Cardiac muscle cell (in vitro differentiated cells and primary cell): Measurements from ENCODE around the gene PARP16. TPM values are rescaled to one million over a fixed set of nuclear protein-coding genes. Genes with fewer than 3 reads are reported as not detected.

ENCODE experiments used
- DNase-seq, 2 donors: peaks; one replicate each; pipeline versions ENCODE4 v3.0.0 to v3.0.0-alpha.2; 2010 to 2017; ENCODE audit warnings: low read depth in 1 of 2, low spot score in 1 of 2
- H3K27ac ChIP-seq: fragments of 200-600 bp; sonication (generic); 2 replicates; pipeline ENCODE4 v1.5.1; 2016
- H3K27me3 ChIP-seq: fragments of 200-600 bp; sonication (generic); 2 replicates; pipeline ENCODE4 v1.6.0; 2016; ENCODE audit warnings: control low read depth
- H3K36me3 ChIP-seq: fragments of 200-600 bp; sonication (generic); 2 replicates; pipeline ENCODE4 v1.5.1; 2016; ENCODE audit warnings: control low read depth
- H3K4me1 ChIP-seq: fragments of 200-600 bp; sonication (generic); 2 replicates; pipeline ENCODE4 v1.8.1; 2017; ENCODE audit warnings: low read depth, mild to moderate bottlenecking, mixed run types
- H3K4me3 ChIP-seq: fragments of 200-600 bp; sonication (generic); 2 replicates; pipeline ENCODE4 v1.5.1; 2016; ENCODE audit warnings: mild to moderate bottlenecking
- H3K9me3 ChIP-seq: fragments of 200-600 bp; sonication (generic); 2 replicates; pipeline ENCODE4 v1.5.1; 2017; ENCODE audit warnings: low read depth, mild to moderate bottlenecking, control low read depth
- CTCF ChIP-seq: IDR thresholded peaks from 2 replicates; pipeline ENCODE4 v1.5.1; 2012; ENCODE audit warnings: low read depth, mild to moderate bottlenecking, low read length
- polyA plus RNA-seq: library from polyadenylated mRNA; unstranded; fragments of >200 nt; fragmentation: Nextera tagmentation; extraction: Ambion mirVana; gene quantifications from 2 replicates; pipeline ENCODE4 v1.2.1, GENCODE V29; 2016
- total RNA-seq: library from RNA; depleted of rRNA; stranded (reverse); fragments of >200 nt; gene quantifications from 2 replicates; pipeline ENCODE4 v1.2.3, GENCODE V29; 2016

The PARP16 gene
- total and polyA plus RNA-seq, 2 experiments from 2014 or later = 14.2 to 16.9 TPM

GRCh38 chr15:65209701-65210643 lies 76.7 kb downstream of the PARP16 start:
- Histone ChIP-seq H3K27ac (no peak overlapping the region), H3K4me3 (no peak overlapping the region), H3K27me3 (no peaks in the 10 kb centered on the region), H3K9me3 (no peaks in the 10 kb centered on the region), H3K4me1 (peaks cover 23% of the 10 kb centered on the region), H3K36me3 (no peaks in the 10 kb centered on the region)
- DNase-seq = no peak
- no peak for TF ChIP-seq CTCF

- Histone ChIP-seq H3K27me3 (no peaks in the 10 kb centered on the region), H3K36me3 (no peaks in the 10 kb centered on the region), H3K9me3 (no peaks in the 10 kb centered on the region), H3K27ac (no peak overlapping the region), H3K4me3 (no peak overlapping the region), H3K4me1 (peaks cover 23% of the 10 kb centered on the region)
- no peak for TF ChIP-seq CTCF
- DNase-seq = no peak
These were observed 78.0 kb downstream of the PARP16 start for GRCh38 chr15:65208647-65209046.

Other genes starting within 250 kb of the PARP16 start
- gene SLC51B, start 241.5 kb downstream of the PARP16 start, total RNA-seq = not detected in 2 replicates
- not detected in 2 replicates for gene SLC51B, start 241.5 kb downstream of the PARP16 start, polyA plus RNA-seq
- gene RASL12, start 218.9 kb downstream of the PARP16 start, total RNA-seq = 7.0 and 38.2 TPM in 2 replicates
- gene RASL12, start 218.9 kb downstream of the PARP16 start, polyA plus RNA-seq = 4.0 and 28.4 TPM in 2 replicates
- 3.3 and 5.0 TPM in 2 replicates for gene KBTBD13, start 210.1 kb downstream of the PARP16 start, total RNA-seq
- gene KBTBD13, start 210.1 kb downstream of the PARP16 start, polyA plus RNA-seq = 4.8 and 5.0 TPM in 2 replicates
- gene UBAP1L, start 171.7 kb downstream of the PARP16 start, total RNA-seq = 3.7 and 5.1 TPM in 2 replicates
- 1.6 and 2.7 TPM in 2 replicates for gene UBAP1L, start 171.7 kb downstream of the PARP16 start, polyA plus RNA-seq
- gene PDCD7, start 153.1 kb downstream of the PARP16 start, total RNA-seq = 21.5 and 35.5 TPM in 2 replicates
- 18.7 and 28.4 TPM in 2 replicates for gene PDCD7, start 153.1 kb downstream of the PARP16 start, polyA plus RNA-seq
- gene CLPX, start 101.5 kb downstream of the PARP16 start, total RNA-seq = 37.5 and 55.2 TPM in 2 replicates
- 31.2 and 34.9 TPM in 2 replicates for gene CLPX, start 101.5 kb downstream of the PARP16 start, polyA plus RNA-seq
- 0.32 and 1.0 TPM in 2 replicates for gene CILP, start 75.4 kb downstream of the PARP16 start, total RNA-seq
- gene CILP, start 75.4 kb downstream of the PARP16 start, polyA plus RNA-seq = 0.29 and 0.50 TPM in 2 replicates
- not detected in 2 replicates for gene RNU5A-1, start 9.2 kb upstream of the PARP16 start, total RNA-seq
- gene RNU5A-1, start 9.2 kb upstream of the PARP16 start, polyA plus RNA-seq = not detected in 2 replicates
- not detected in 2 replicates for gene RNU5B-1, start 17.8 kb upstream of the PARP16 start, total RNA-seq
- not detected in 2 replicates for gene RNU5B-1, start 17.8 kb upstream of the PARP16 start, polyA plus RNA-seq
- 41.9 and 54.6 TPM in 2 replicates for gene IGDCC3, start 91.1 kb upstream of the PARP16 start, total RNA-seq
- gene IGDCC3, start 91.1 kb upstream of the PARP16 start, polyA plus RNA-seq = 41.1 and 52.4 TPM in 2 replicates
- 5.2 and 7.1 TPM in 2 replicates for gene IGDCC4, start 136.1 kb upstream of the PARP16 start, total RNA-seq
- 4.5 and 5.8 TPM in 2 replicates for gene IGDCC4, start 136.1 kb upstream of the PARP16 start, polyA plus RNA-seq
- gene DPP8, start 230.8 kb upstream of the PARP16 start, total RNA-seq = 21.4 and 25.3 TPM in 2 replicates
- 23.2 and 29.9 TPM in 2 replicates for gene DPP8, start 230.8 kb upstream of the PARP16 start, polyA plus RNA-seq
- gene HACD3, start 243.6 kb upstream of the PARP16 start, total RNA-seq = 67.8 and 81.3 TPM in 2 replicates
- gene HACD3, start 243.6 kb upstream of the PARP16 start, polyA plus RNA-seq = 120 and 126 TPM in 2 replicates